HG02610 (cell line): ENCODE results near the gene HP1BP3.
A peak's percentile ranks its signal among the peaks of the same experiment; 100 is the strongest.
"Not testable (repeated sequence)": the region's sequence is repeated elsewhere in the genome, so short reads cannot be mapped to it uniquely, and the experiment has no call there.

ENCODE experiments used
- ATAC-seq: cut with Tn5 transposase; IDR thresholded peaks from one replicate; pipeline ENCODE4 v1.9.1; 2021; ENCODE audit warnings: mild to moderate bottlenecking, moderate library complexity; ENCODE audit not compliant: unreplicated experiment

HP1BP3 gene, protein sequence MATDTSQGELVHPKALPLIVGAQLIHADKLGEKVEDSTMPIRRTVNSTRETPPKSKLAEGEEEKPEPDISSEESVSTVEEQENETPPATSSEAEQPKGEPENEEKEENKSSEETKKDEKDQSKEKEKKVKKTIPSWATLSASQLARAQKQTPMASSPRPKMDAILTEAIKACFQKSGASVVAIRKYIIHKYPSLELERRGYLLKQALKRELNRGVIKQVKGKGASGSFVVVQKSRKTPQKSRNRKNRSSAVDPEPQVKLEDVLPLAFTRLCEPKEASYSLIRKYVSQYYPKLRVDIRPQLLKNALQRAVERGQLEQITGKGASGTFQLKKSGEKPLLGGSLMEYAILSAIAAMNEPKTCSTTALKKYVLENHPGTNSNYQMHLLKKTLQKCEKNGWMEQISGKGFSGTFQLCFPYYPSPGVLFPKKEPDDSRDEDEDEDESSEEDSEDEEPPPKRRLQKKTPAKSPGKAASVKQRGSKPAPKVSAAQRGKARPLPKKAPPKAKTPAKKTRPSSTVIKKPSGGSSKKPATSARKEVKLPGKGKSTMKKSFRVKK

GRCh38 chr1:20787029-20787839 lies at the start of gene HP1BP3:
Gene HP1BP3 (minus strand): TSS chr1:20787307. CDS start chr1:20780440, 6,867 bp downstream.
- peak; percentile 53 for ATAC-seq

GRCh38 chr1:20836230-20836629 lies 49.1 kb upstream of the HP1BP3 start:
- no peak for ATAC-seq

DNA sequence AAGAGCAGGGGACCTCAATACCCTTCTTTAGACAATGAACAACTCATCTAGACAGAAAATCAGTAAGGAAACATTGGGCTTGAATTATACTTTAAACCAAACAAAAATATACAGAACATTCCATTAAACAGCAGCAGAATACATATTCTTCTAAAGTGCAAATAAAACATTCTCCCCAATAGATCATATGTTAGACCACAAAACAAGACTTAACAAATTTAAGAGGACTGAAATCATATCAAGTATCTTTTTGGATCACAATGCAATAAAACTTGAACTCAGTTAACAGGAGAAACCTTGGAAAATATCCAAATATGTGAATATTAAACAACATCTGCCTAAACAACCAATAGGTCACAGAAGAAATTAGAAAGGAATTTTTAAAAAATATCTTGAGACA lies 47.7 kb upstream of the HP1BP3 start:
- ATAC-seq = no peak

- ATAC-seq = no peak
Measured at GRCh38 chr1:20834192-20834591, 47.1 kb upstream of the HP1BP3 start.

GRCh38 chr1:20830378-20830777 lies 43.3 kb upstream of the HP1BP3 start:
- ATAC-seq = no peak

DNA sequence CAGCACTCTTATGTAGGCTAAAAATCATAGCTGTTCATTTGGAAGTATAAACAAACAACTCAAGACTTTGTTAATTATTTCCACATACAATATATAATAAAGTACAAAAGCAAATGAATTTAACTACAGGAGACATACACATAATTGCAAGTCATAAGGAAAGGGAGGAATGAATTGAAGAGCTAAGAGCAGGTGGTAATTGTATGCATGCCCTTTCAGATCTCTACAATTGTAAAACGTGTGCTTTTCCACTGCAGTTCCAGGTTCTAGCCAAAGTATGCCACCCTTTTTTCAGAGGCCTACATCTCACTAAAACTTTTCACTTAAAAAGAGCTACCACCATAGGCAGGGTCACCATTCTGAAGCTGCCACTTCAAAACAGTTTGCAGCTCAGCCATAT lies 42.8 kb upstream of the HP1BP3 start:
- ATAC-seq = no peak

- no peak for ATAC-seq
Measured at GRCh38 chr1:20829531-20829930, 42.4 kb upstream of the HP1BP3 start.

GRCh38 chr1:20823845-20824244 lies 36.7 kb upstream of the HP1BP3 start:
- no peak for ATAC-seq

- no peak for ATAC-seq
Measured at GRCh38 chr1:20821466-20821865, 34.4 kb upstream of the HP1BP3 start.

DNA sequence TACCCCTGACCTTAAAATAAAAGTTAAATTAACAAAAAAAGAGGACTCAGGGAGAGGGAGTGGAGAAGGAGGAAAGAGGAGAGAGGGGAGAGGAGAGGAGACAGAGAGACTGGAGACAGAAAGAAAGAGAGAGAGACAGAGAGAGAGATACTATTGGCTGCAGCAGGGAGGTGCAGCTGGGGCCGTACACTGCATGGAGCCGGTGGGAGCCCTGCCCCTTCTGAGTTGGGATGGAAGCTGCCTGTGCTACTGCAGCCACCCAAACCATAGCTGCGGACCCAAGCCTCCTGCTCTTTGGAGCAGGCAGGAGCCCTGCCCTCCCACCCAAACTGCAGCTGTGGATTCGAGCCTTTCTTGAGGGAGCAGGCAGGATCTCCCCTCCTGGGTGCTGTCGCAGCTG lies 32.7 kb upstream of the HP1BP3 start:
- ATAC-seq = no peak

- ATAC-seq = no peak
Measured at GRCh38 chr1:20814534-20814871, 27.4 kb upstream of the HP1BP3 start.

DNA sequence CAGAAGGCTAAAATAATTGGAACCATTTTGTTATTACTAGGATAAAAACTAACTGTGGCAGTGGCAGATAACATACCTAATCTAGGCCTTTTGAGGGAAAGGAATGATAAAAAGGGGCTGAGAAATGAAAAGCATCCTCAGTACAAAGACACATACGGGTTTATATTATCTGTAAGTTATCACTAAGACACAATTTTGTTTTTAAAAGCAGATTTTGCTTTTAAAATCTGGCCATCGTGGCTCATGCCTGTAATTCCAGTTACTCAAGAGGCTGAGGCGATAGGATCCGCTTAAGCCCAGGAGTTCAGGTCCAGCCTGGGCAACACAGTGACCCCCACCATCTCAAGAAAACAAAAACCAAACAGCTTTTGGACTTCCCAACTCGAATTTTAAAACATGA lies 24.8 kb upstream of the HP1BP3 start:
- no peak for ATAC-seq

- ATAC-seq = no peak
Measured at GRCh38 chr1:20793236-20793635, 6.1 kb upstream of the HP1BP3 start.

DNA sequence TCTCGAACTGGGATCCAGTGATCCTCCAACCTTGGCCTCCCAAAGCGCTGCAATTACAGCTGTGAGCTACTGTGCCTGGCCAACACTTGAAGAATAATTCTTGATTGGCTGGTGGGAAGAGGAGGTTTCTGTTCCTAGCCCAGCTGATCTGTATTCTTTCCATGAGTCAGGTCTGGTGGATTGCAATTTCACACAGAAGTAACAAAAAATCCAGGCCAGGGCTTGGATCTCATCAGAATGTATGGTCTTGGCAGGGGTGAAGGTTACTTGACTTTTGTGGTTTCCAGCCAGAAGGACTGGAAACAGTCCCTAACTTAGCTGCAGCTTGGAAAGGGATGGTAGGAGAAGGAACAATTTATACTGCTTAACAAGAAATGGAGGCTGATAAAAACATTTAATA lies 5.1 kb upstream of the HP1BP3 start:
- no peak for ATAC-seq

- ATAC-seq = no peak
Measured at GRCh38 chr1:20790785-20791184, 3.7 kb upstream of the HP1BP3 start.

GRCh38 chr1:20789598-20789997 lies 2.5 kb upstream of the HP1BP3 start:
- ATAC-seq = not testable (repeated sequence)

- ATAC-seq = no peak
Measured at GRCh38 chr1:20787840-20788795, 1.0 kb upstream of the HP1BP3 start.

DNA sequence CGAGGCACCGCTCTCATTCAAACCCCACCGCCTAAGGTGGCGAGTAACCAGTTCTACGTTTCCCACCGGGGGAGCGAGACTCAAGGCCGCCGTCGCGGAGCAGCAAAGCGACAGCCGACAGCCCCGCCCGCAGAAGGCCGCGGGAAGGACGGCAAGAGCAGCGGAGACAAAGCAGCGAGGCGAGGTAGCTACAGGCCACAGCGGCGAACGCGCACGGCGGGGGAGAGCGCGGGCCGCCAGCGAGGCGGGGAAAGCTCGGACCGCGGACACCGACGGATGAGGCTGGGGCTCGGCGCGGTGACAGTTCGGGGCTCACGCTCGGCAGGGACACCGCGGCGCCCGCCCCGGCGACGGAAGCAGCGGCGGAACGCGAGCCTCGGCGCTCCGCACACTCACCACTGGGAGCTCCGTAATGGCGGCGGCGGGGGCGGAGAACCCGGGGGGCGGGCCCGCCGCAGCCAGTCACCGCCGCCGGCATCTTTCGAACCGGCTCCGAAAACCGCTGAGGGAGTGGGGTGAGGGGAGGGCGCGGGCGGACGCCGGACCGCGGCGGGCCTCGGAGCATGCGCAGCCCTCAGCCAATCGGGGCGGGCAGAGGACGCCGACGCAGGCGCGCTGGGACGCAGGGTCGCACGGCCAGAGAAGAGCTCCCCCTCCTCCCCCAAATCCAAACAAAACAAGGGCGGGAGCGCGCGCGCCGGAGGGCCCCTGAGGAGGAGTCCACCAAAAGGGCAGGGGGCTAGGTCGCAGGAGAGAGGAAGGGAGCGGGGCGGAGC lies 666 bp downstream of the HP1BP3 start:
- peak; percentile 73 for ATAC-seq

DNA sequence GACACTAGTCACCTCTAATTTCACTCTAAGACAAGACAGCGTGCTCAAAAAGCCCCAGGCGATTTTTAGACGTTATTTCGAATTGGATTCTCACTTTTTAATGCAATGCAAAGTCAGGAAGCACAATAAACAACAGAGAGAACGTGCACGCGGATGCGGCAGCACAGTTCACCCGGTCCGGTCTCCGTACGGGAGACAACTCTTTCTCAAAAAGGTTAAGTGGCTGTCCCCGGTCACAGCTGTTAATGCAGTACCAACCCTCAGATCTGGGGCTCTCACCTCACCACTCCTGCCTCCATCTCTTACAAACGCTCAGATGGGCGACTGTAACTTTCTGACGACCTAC lies 1.2 kb downstream of the HP1BP3 start:
- no peak for ATAC-seq

- no peak for ATAC-seq
Measured at GRCh38 chr1:20775700-20776099, 11.4 kb downstream of the HP1BP3 start.
